PFSK-1 (cell line): ENCODE data around the gene PSMD2.

ENCODE experiments used
- FOXP2 ChIP-seq: optimal IDR thresholded peaks from 2 replicates; pipeline ENCODE3; 2011; ENCODE audit warnings: borderline replicate concordance, control low read depth, inconsistent platforms; ENCODE audit not compliant: insufficient read depth; ENCODE audit errors: extremely low read length, extremely low read depth
- POLR2AphosphoS5 ChIP-seq: IDR thresholded peaks from 2 replicates; pipeline ENCODE4 v1.6.1; 2012; ENCODE audit warnings: low read depth, mild to moderate bottlenecking, control low read depth, low read length, moderate library complexity
- SIN3A ChIP-seq: IDR thresholded peaks from 2 replicates; pipeline ENCODE4 v1.6.1; 2012; ENCODE audit warnings: mild to moderate bottlenecking, low read length, moderate library complexity, borderline replicate concordance; ENCODE audit not compliant: insufficient read depth
- TAF1 ChIP-seq: IDR thresholded peaks from 2 replicates; pipeline ENCODE4 v1.6.1; 2012; ENCODE audit warnings: low read length, control low read depth, borderline replicate concordance; ENCODE audit not compliant: insufficient read depth
- TF ChIP-seq, protein P1 (sequence below), 2 experiments: IDR thresholded peaks; 2 replicates each; pipeline versions ENCODE4 v1.6.1 to v1.8.0; 2011 to 2012; ENCODE audit warnings: low read depth in 2 of 2, low read length in 2 of 2, control low read depth in 1 of 2, inconsistent platforms in 1 of 2, mild to moderate bottlenecking in 1 of 2, moderate library complexity in 1 of 2; ENCODE audit not compliant: insufficient read depth in 1 of 2

The PSMD2 gene

DNA sequence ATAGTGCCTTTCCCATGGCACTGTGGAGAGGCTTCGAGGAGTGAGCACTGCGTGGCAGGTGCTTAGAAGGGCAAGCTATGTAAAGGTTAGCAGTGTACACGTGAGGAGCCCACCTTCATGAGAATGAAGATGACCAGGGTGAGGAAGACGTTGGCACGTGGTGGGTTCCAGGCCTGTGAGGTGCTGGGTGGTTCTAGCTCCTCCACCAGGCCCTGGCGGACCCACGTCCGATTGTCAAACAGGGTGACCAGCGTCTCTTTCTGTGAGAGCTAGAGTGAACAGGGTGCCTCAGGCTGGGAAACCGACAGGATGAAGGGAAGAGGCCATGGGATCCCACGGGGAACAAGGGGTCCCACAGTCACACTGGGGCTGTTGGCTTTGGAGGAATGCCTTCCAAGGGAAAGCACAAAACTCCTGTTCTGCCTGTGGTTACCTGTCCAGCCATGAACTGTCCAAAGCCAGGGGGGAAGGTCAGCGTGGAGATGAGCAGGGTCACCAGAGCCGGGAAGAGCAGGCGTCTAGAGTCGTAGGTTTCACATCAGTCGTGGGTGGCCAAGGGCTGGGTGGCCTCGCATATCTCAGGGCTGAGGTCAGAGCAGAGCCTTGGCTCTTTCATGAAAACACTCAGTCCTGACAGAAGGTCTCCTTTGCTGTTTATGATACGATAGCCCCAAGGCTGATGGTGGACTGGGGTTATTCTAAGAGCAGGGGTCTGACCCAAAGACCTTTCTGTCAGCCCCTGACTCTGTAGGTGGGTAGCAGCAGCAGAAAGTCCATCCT, 56.4 kb downstream of the PSMD2 start:
- TF ChIP-seq TAF1 (no peak), FOXP2 (no peak), POLR2AphosphoS5 (no peak), SIN3A (no peak)
- TF ChIP-seq, protein P1, sequence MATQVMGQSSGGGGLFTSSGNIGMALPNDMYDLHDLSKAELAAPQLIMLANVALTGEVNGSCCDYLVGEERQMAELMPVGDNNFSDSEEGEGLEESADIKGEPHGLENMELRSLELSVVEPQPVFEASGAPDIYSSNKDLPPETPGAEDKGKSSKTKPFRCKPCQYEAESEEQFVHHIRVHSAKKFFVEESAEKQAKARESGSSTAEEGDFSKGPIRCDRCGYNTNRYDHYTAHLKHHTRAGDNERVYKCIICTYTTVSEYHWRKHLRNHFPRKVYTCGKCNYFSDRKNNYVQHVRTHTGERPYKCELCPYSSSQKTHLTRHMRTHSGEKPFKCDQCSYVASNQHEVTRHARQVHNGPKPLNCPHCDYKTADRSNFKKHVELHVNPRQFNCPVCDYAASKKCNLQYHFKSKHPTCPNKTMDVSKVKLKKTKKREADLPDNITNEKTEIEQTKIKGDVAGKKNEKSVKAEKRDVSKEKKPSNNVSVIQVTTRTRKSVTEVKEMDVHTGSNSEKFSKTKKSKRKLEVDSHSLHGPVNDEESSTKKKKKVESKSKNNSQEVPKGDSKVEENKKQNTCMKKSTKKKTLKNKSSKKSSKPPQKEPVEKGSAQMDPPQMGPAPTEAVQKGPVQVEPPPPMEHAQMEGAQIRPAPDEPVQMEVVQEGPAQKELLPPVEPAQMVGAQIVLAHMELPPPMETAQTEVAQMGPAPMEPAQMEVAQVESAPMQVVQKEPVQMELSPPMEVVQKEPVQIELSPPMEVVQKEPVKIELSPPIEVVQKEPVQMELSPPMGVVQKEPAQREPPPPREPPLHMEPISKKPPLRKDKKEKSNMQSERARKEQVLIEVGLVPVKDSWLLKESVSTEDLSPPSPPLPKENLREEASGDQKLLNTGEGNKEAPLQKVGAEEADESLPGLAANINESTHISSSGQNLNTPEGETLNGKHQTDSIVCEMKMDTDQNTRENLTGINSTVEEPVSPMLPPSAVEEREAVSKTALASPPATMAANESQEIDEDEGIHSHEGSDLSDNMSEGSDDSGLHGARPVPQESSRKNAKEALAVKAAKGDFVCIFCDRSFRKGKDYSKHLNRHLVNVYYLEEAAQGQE (IDR thresholded peaks at IDR 0.05; ENCODE audit: insufficient read depth in 1 of 2, low read depth in 2 of 2, low read length in 2 of 2), result no peak

GRCh38 chr3:184357248-184358123, 58.4 kb downstream of the PSMD2 start:
- TF ChIP-seq TAF1 (no peak), FOXP2 (no peak), POLR2AphosphoS5 (no peak), SIN3A (no peak)
- TF ChIP-seq, protein P1 (IDR thresholded peaks at IDR 0.05; ENCODE audit: insufficient read depth in 1 of 2, low read depth in 2 of 2, low read length in 2 of 2), result no peak

DNA sequence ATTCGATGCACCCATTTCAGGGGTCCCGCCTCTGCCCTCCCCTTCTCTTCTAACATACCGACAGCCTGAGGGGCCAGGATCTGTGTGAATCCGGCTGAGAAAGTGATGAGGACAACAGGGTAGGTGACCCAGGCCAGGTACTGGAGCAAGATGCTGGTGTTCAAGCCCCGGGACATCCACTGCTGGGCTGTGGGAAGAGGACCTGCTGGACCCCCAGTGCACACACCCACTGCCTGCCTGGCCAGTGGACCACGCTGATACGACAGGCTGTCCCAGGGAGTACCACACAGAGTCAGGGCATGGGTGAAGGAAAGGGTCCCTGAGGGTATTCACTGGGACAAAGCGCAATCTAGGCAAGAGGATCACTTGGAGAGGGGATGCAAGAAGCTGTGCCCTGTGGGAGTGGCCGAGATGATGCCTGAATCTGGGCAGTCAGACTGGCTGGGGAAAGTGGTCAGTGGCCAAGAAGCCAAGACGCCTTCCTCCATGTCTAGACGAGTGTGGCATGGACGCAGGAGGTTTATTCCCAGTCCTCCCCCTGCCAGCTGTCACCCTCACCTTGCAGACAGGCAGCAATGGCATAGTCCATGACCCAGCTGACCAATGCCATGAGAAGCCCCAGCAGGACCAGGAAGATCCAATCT, 59.2 kb downstream of the PSMD2 start:
- TF ChIP-seq SIN3A (no peak), POLR2AphosphoS5 (no peak), TAF1 (no peak), FOXP2 (no peak)
- TF ChIP-seq, protein P1 (IDR thresholded peaks at IDR 0.05; ENCODE audit: insufficient read depth in 1 of 2, low read depth in 2 of 2, low read length in 2 of 2), result no peak
